Measurements from ENCODE around the gene SAMD4A. TPM values are rescaled to one million over a fixed set of nuclear protein-coding genes. Genes with fewer than 3 reads are reported as not detected.

SAMD4A gene
- total and polyA plus RNA-seq, 7 experiments from 2014 or later: 0.73 to 5.7 (median 1.7) TPM; not detected in 2

GRCh38 chr14:54647378-54647777 is 80.5 kb downstream of the SAMD4A start:
- Mint-ChIP-seq H3K36me3 (no peaks in the 10 kb centered on the region), H3K4me1 (peaks cover 0 to 10% (median 0%) of the 10 kb centered on the region in 7 donors), H3K27me3 (peaks cover 6 to 19% (median 14%) of the 10 kb centered on the region in 5 donors), H3K27ac (no peak overlapping the region), H3K4me3 (no peak overlapping the region), H3K9me3 (no peaks in the 10 kb centered on the region)
- no peak for ATAC-seq
- no peak for DNase-seq
- H3K27me3 ChIP-seq (ENCODE audit: control insufficient read depth in 2 of 2, insufficient read depth in 2 of 2, low read length in 2 of 2): no peaks in the 10 kb centered on the region
- CTCF ChIA-PET: no interaction called here
- no peak overlapping the region for H3K4me3 ChIP-seq (ENCODE audit: low read length)
- H3K4me1 ChIP-seq (ENCODE audit: control insufficient read depth in 2 of 2, insufficient read depth in 2 of 2, low read length in 2 of 2): no peaks in the 10 kb centered on the region
- H3K9me3 ChIP-seq (ENCODE audit: control insufficient read depth in 2 of 3, low read length in 3 of 3): no peaks in the 10 kb centered on the region
- intact Hi-C loops (cut with micrococcal nuclease): no loop called here
- no peaks in the 10 kb centered on the region for H3K36me3 ChIP-seq (ENCODE audit: control insufficient read depth in 2 of 3, insufficient read depth in 3 of 3, low read length in 3 of 3)
- POLR2A ChIA-PET: no interaction called here
- H3K27ac ChIP-seq (ENCODE audit: low read depth, low read length): no peak overlapping the region

- H3K27me3 ChIP-seq (ENCODE audit: control insufficient read depth in 2 of 2, insufficient read depth in 2 of 2, low read length in 2 of 2): no peaks in the 10 kb centered on the region
- Mint-ChIP-seq H3K4me1 (peaks cover 0 to 10% (median 0%) of the 10 kb centered on the region in 7 donors), H3K36me3 (no peaks in the 10 kb centered on the region), H3K27me3 (peaks cover 17 to 27% (median 27%) of the 10 kb centered on the region in 5 donors), H3K27ac (no peak overlapping the region), H3K9me3 (no peaks in the 10 kb centered on the region), H3K4me3 (no peak overlapping the region)
- H3K4me3 ChIP-seq (ENCODE audit: low read length): no peak overlapping the region
- intact Hi-C loops (cut with micrococcal nuclease): no loop called here
- H3K4me1 ChIP-seq (ENCODE audit: control insufficient read depth in 2 of 2, insufficient read depth in 2 of 2, low read length in 2 of 2): no peaks in the 10 kb centered on the region
- ChIA-PET CTCF (interaction anchor here (1.3 kb wide), 1 partner anchor 85 kb away, joined by 3 read pairs; no protein-coding TSS in a partner anchor), POLR2A (no interaction called here)
- no peak overlapping the region for H3K27ac ChIP-seq (ENCODE audit: low read depth, low read length)
- H3K9me3 ChIP-seq (ENCODE audit: control insufficient read depth in 2 of 3, low read length in 3 of 3): no peaks in the 10 kb centered on the region
- ATAC-seq (no peak), DNase-seq (no peak)
- H3K36me3 ChIP-seq (ENCODE audit: control insufficient read depth in 2 of 3, insufficient read depth in 3 of 3, low read length in 3 of 3): no peaks in the 10 kb centered on the region
These were observed 82.1 kb downstream of the SAMD4A start for GRCh38 chr14:54649056-54649455.

GRCh38 chr14:54650331-54650958 is 83.5 kb downstream of the SAMD4A start:
- CTCF ChIA-PET: no interaction called here
- ATAC-seq: no peak
- H3K4me1 Mint-ChIP-seq: peaks cover 0 to 10% (median 0%) of the 10 kb centered on the region in 7 donors

GRCh38 chr14:54650959-54651351 is 84.0 kb downstream of the SAMD4A start:
- H3K27ac ChIP-seq (ENCODE audit: low read depth, low read length): no peak overlapping the region
- ATAC-seq (no peak), DNase-seq (no peak)
- Mint-ChIP-seq H3K4me3 (no peak overlapping the region), H3K4me1 (peaks cover 0 to 10% (median 0%) of the 10 kb centered on the region in 7 donors), H3K27me3 (peaks cover 21 to 42% (median 37%) of the 10 kb centered on the region in 5 donors), H3K36me3 (no peaks in the 10 kb centered on the region), H3K9me3 (no peaks in the 10 kb centered on the region), H3K27ac (no peak overlapping the region)
- no peaks in the 10 kb centered on the region for H3K4me1 ChIP-seq (ENCODE audit: control insufficient read depth in 2 of 2, insufficient read depth in 2 of 2, low read length in 2 of 2)
- no peaks in the 10 kb centered on the region for H3K27me3 ChIP-seq (ENCODE audit: control insufficient read depth in 2 of 2, insufficient read depth in 2 of 2, low read length in 2 of 2)
- ChIA-PET CTCF (no interaction called here), POLR2A (no interaction called here)
- intact Hi-C loops (cut with micrococcal nuclease): no loop called here
- no peak overlapping the region for H3K4me3 ChIP-seq (ENCODE audit: low read length)
- H3K36me3 ChIP-seq (ENCODE audit: control insufficient read depth in 2 of 3, insufficient read depth in 3 of 3, low read length in 3 of 3): no peaks in the 10 kb centered on the region
- H3K9me3 ChIP-seq (ENCODE audit: control insufficient read depth in 2 of 3, low read length in 3 of 3): no peaks in the 10 kb centered on the region

More at GRCh38 chr14:54650331-54650958, 83.5 kb downstream of the SAMD4A start:
- H3K27me3 Mint-ChIP-seq: peaks cover 21 to 41% (median 37%) of the 10 kb centered on the region in 5 donors
- POLR2A ChIA-PET: no interaction called here
- Histone ChIP-seq H3K4me1 (ENCODE audit: control insufficient read depth in 2 of 2, insufficient read depth in 2 of 2, low read length in 2 of 2) (no peaks in the 10 kb centered on the region), H3K27ac (ENCODE audit: low read depth, low read length) (no peak overlapping the region), H3K27me3 (ENCODE audit: control insufficient read depth in 2 of 2, insufficient read depth in 2 of 2, low read length in 2 of 2) (no peaks in the 10 kb centered on the region), H3K36me3 (ENCODE audit: control insufficient read depth in 2 of 3, insufficient read depth in 3 of 3, low read length in 3 of 3) (no peaks in the 10 kb centered on the region), H3K9me3 (ENCODE audit: control insufficient read depth in 2 of 3, low read length in 3 of 3) (no peaks in the 10 kb centered on the region), H3K4me3 (ENCODE audit: low read length) (no peak overlapping the region)
- no peaks in the 10 kb centered on the region for H3K36me3 Mint-ChIP-seq
- intact Hi-C loops (cut with micrococcal nuclease): no loop called here
- no peak overlapping the region for H3K4me3 Mint-ChIP-seq
- H3K9me3 Mint-ChIP-seq: no peaks in the 10 kb centered on the region
- DNase-seq: no peak
- H3K27ac Mint-ChIP-seq: no peak overlapping the region

GRCh38 chr14:54651649-54652048 is 84.7 kb downstream of the SAMD4A start:
- no peak overlapping the region for H3K27ac Mint-ChIP-seq
- peaks cover 24 to 42% (median 37%) of the 10 kb centered on the region in 5 donors for H3K27me3 Mint-ChIP-seq
- no peaks in the 10 kb centered on the region for H3K36me3 Mint-ChIP-seq
- Histone ChIP-seq H3K36me3 (ENCODE audit: control insufficient read depth in 2 of 3, insufficient read depth in 3 of 3, low read length in 3 of 3) (no peaks in the 10 kb centered on the region), H3K9me3 (ENCODE audit: control insufficient read depth in 2 of 3, low read length in 3 of 3) (no peaks in the 10 kb centered on the region), H3K27ac (ENCODE audit: low read depth, low read length) (no peak overlapping the region), H3K27me3 (ENCODE audit: control insufficient read depth in 2 of 2, insufficient read depth in 2 of 2, low read length in 2 of 2) (no peaks in the 10 kb centered on the region), H3K4me1 (ENCODE audit: control insufficient read depth in 2 of 2, insufficient read depth in 2 of 2, low read length in 2 of 2) (no peaks in the 10 kb centered on the region), H3K4me3 (ENCODE audit: low read length) (no peak overlapping the region)
- DNase-seq (no peak), ATAC-seq (no peak)
- no peak overlapping the region for H3K4me3 Mint-ChIP-seq
- peaks cover 0 to 7% (median 0%) of the 10 kb centered on the region in 7 donors for H3K4me1 Mint-ChIP-seq
- intact Hi-C loops (cut with micrococcal nuclease): no loop called here
- ChIA-PET CTCF (no interaction called here), POLR2A (no interaction called here)
- H3K9me3 Mint-ChIP-seq: no peaks in the 10 kb centered on the region

- no peak overlapping the region for H3K27ac ChIP-seq (ENCODE audit: low read depth, low read length)
- H3K9me3 ChIP-seq (ENCODE audit: control insufficient read depth in 2 of 3, low read length in 3 of 3): no peaks in the 10 kb centered on the region
- POLR2A ChIA-PET: no interaction called here
- no peak for DNase-seq
- no peak for ATAC-seq
- peaks cover 27 to 46% (median 37%) of the 10 kb centered on the region in 5 donors for H3K27me3 Mint-ChIP-seq
- no peak overlapping the region for H3K27ac Mint-ChIP-seq
- H3K4me3 ChIP-seq (ENCODE audit: low read length): no peak overlapping the region
- no peaks in the 10 kb centered on the region for H3K9me3 Mint-ChIP-seq
- H3K4me1 ChIP-seq (ENCODE audit: control insufficient read depth in 2 of 2, insufficient read depth in 2 of 2, low read length in 2 of 2): no peaks in the 10 kb centered on the region
- no peaks in the 10 kb centered on the region for H3K36me3 ChIP-seq (ENCODE audit: control insufficient read depth in 2 of 3, insufficient read depth in 3 of 3, low read length in 3 of 3)
- intact Hi-C loops (cut with micrococcal nuclease): no loop called here
- CTCF ChIA-PET: no interaction called here
- H3K36me3 Mint-ChIP-seq: peaks cover 0 to 2% (median 0%) of the 10 kb centered on the region in 5 donors
- no peak overlapping the region for H3K4me3 Mint-ChIP-seq
- H3K4me1 Mint-ChIP-seq: peaks cover 0 to 5% (median 0%) of the 10 kb centered on the region in 7 donors
- no peaks in the 10 kb centered on the region for H3K27me3 ChIP-seq (ENCODE audit: control insufficient read depth in 2 of 2, insufficient read depth in 2 of 2, low read length in 2 of 2)
These were observed 85.3 kb downstream of the SAMD4A start for GRCh38 chr14:54652188-54652587.

GRCh38 chr14:54652605-54653052 is 85.7 kb downstream of the SAMD4A start:
- CTCF ChIA-PET: no interaction called here
- H3K36me3 ChIP-seq (ENCODE audit: control insufficient read depth in 2 of 3, insufficient read depth in 3 of 3, low read length in 3 of 3): no peaks in the 10 kb centered on the region
- H3K27me3 ChIP-seq (ENCODE audit: control insufficient read depth in 2 of 2, insufficient read depth in 2 of 2, low read length in 2 of 2): no peaks in the 10 kb centered on the region
- H3K36me3 Mint-ChIP-seq: peaks cover 0 to 4% (median 0%) of the 10 kb centered on the region in 5 donors
- no peaks in the 10 kb centered on the region for H3K9me3 ChIP-seq (ENCODE audit: control insufficient read depth in 2 of 3, low read length in 3 of 3)
- no peak for DNase-seq
- no peak overlapping the region for H3K4me3 ChIP-seq (ENCODE audit: low read length)
- peak overlapping the region in 1 of 9 donors; percentile 60 for H3K27ac Mint-ChIP-seq
- H3K27me3 Mint-ChIP-seq: peaks cover 28 to 50% (median 37%) of the 10 kb centered on the region in 5 donors
- H3K27ac ChIP-seq (ENCODE audit: low read depth, low read length): no peak overlapping the region
- no peak for ATAC-seq
- intact Hi-C loops (cut with micrococcal nuclease): no loop called here
- H3K4me1 ChIP-seq (ENCODE audit: control insufficient read depth in 2 of 2, insufficient read depth in 2 of 2, low read length in 2 of 2): no peaks in the 10 kb centered on the region
- POLR2A ChIA-PET: no interaction called here
- no peaks in the 10 kb centered on the region for H3K9me3 Mint-ChIP-seq
- no peak overlapping the region for H3K4me3 Mint-ChIP-seq
- peaks cover 0 to 5% (median 0%) of the 10 kb centered on the region in 7 donors for H3K4me1 Mint-ChIP-seq
